Muscle of leg (tissue), 11 donors: ENCODE data around the gene CA5A. TPM values are rescaled to one million over a fixed set of nuclear protein-coding genes. Genes with fewer than 3 reads are reported as not detected.
"Not testable (repeated sequence)": the region's sequence is repeated elsewhere in the genome, so short reads cannot be mapped to it uniquely, and the experiment has no call there.

Experiments used
- DNase-seq: peaks from one replicate; pipeline ENCODE4 v3.0.0; 2013
- H3K27ac ChIP-seq: one replicate; pipeline ENCODE4 v1.5.1; 2013; ENCODE audit warnings: mild to moderate bottlenecking, low read length, control low read depth
- H3K27me3 ChIP-seq: one replicate; pipeline ENCODE4 v1.6.1; 2013; ENCODE audit warnings: low read length; ENCODE audit not compliant: control insufficient read depth, insufficient read depth
- H3K36me3 ChIP-seq: one replicate; pipeline ENCODE4 v1.6.1; 2013; ENCODE audit warnings: low read length; ENCODE audit not compliant: control insufficient read depth, insufficient read depth
- H3K4me1 ChIP-seq: one replicate; pipeline ENCODE4 v1.6.1; 2013; ENCODE audit warnings: low read length; ENCODE audit not compliant: control insufficient read depth, insufficient read depth
- H3K4me3 ChIP-seq: one replicate; pipeline ENCODE4 v1.5.1; 2013; ENCODE audit warnings: low read length, control low read depth
- H3K9me3 ChIP-seq: replicated peaks from 2 replicates; pipeline ENCODE4 v1.6.1; 2013; ENCODE audit warnings: low read depth, low read length; ENCODE audit not compliant: control insufficient read depth
- WGBS: methylation state at CpG from one replicate; pipeline ENCODE4 v1.1.5; 2013; ENCODE audit warnings: missing lambda C conversion rate; ENCODE audit not compliant: insufficient coverage; 5-methylcytosine and 5-hydroxymethylcytosine counted together
- polyA plus RNA-seq, 8 donors: library from polyadenylated mRNA; unstranded; fragments of 120-200 nt; gene quantifications; one replicate each; pipeline versions ENCODE4 v1.2.1 to v1.2.3, GENCODE V29; 2013; ENCODE audit warnings: inconsistent platforms in 1 of 8, low replicate concordance in 1 of 8; ENCODE audit not compliant: insufficient read length in 8 of 8, insufficient read depth in 1 of 8
- total RNA-seq: library from RNA; stranded (reverse); fragments of 120-200 nt; gene quantifications from one replicate; pipeline ENCODE4 v1.2.4, GENCODE V29; 2013

Gene CA5A
- total and polyA plus RNA-seq, 9 donors: 0.03 to 0.26 (median 0.06) TPM; not detected in 3

DNA sequence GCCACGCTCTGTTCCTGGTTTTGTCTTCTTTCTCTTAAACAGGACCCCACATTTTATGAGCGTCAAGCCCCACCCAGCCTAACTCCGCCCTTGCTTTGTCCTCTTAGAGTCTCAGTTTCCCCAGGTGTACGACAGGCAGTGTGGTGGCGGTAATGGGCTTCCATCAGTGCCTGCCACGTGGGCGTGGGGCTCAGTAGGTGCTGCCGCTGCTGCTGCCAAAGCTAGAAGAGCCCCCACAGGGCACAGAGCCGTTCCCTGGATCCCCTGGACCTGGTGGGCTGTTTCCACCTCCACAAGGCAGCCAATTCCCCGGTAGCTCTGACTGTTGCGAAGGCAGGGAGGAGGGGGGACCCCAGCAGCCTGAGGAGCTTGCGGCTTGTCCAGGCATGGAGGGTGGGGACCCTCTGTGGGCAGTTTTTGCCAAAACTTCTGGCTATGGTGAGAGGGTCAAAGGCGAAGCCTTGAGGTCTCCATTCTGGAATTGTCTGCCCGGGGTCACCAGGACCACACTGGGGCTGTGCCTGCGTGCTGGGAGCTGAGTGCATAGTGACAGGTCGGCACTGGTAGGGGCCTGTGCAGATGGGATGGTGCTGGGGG, 39.3 kb downstream of the CA5A start:
- DNase-seq, H3K36me3 ChIP-seq, H3K4me1 ChIP-seq, H3K27ac ChIP-seq, H3K9me3 ChIP-seq, H3K4me3 ChIP-seq, H3K27me3 ChIP-seq: not testable (repeated sequence)
- WGBS: 81% methylated on average over 14 of the region's 16 CpGs

DNA sequence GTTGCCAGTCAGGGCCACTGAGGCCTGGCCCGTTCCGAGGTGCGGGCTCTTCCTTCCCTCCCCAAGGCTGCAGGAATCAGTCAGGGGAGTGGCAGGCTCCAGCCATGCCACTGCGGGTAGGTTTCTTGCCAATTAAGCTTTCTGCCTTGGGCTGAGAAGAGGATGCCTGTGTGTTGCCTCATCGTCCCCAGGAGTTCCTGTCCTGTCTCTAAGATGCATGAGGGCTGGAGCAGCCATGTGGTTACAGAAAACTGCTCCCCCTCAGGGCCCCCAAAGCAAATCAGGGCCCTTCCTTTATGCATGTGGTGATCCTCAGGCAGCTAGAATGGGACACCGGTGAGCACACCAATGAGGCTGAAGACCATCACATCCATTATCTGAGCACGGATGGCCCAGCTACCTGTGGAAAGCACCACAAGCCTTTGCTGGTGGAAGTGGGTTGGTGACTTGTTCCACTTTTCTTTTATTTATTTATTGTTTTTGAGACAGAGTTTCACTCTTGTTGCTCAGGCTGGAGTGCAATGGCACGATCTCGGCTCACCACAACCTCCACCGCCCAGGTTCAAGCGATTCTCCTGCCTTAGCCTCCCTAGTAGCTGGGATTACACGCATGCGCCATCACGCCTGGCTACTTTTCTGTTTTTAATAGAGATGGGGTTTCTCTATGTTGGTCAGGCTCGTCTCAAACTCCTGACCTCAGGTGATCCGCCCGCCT, 40.0 kb downstream of the CA5A start:
- not testable (repeated sequence) for DNase-seq, H3K27me3 ChIP-seq, H3K27ac ChIP-seq, H3K9me3 ChIP-seq, H3K4me3 ChIP-seq, H3K36me3 ChIP-seq, H3K4me1 ChIP-seq
- 85% methylated on average over 5 of the region's 17 CpGs for WGBS

GRCh38 chr16:87895641-87896141, 40.6 kb downstream of the CA5A start:
- Histone ChIP-seq H3K4me3 (no peak overlapping the region), H3K9me3 (no peaks in the 10 kb centered on the region), H3K4me1 (no peaks in the 10 kb centered on the region), H3K36me3 (no peaks in the 10 kb centered on the region), H3K27ac (no peak overlapping the region), H3K27me3 (peaks cover 5% of the 10 kb centered on the region)
- no peak for DNase-seq
- 67% methylated on average over 4 of the region's 10 CpGs for whole genome bisulfite sequencing

DNA sequence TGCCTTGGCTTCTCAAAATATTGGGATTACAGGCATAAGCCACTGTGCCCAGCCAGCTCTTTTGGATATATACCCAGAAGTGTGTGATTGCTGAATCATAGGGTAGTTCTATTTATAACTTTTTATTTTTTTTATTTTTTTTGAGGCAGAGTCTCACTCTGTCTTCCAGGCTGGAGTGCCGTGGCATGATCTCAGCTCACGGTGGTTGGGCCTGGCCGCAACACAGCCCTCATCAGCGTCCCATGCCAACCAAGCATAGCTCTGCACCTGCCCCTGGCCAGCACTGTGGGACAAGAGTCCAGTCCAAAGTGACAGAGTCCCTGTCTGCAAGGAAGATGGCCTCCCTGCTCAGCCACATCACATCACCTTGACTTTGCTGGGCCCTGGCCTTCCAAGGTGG, 42.3 kb downstream of the CA5A start:
- not testable (repeated sequence) for H3K27me3 ChIP-seq, H3K9me3 ChIP-seq, H3K4me1 ChIP-seq, H3K27ac ChIP-seq, DNase-seq, H3K36me3 ChIP-seq, H3K4me3 ChIP-seq
- 63% methylated on average over 4 of the region's 4 CpGs for WGBS

GRCh38 chr16:87891764-87892163, 44.6 kb downstream of the CA5A start:
- Histone ChIP-seq H3K27me3 (no peaks in the 10 kb centered on the region), H3K36me3 (no peaks in the 10 kb centered on the region), H3K4me1 (no peaks in the 10 kb centered on the region), H3K27ac (no peak overlapping the region), H3K4me3 (no peak overlapping the region), H3K9me3 (no peaks in the 10 kb centered on the region)
- WGBS: 89% methylated on average over 13 of the region's 21 CpGs
- DNase-seq: no peak

GRCh38 chr16:87889762-87890161, 46.6 kb downstream of the CA5A start:
- 92% methylated on average over 9 of the region's 10 CpGs for WGBS
- not testable (repeated sequence) for H3K36me3 ChIP-seq, DNase-seq, H3K4me3 ChIP-seq, H3K9me3 ChIP-seq, H3K27me3 ChIP-seq, H3K4me1 ChIP-seq, H3K27ac ChIP-seq

GRCh38 chr16:87888346-87888745, 48.0 kb downstream of the CA5A start:
- not testable (repeated sequence) for H3K9me3 ChIP-seq, H3K27me3 ChIP-seq, DNase-seq, H3K36me3 ChIP-seq, H3K4me1 ChIP-seq, H3K27ac ChIP-seq, H3K4me3 ChIP-seq
- 97% methylated on average over 5 of the region's 7 CpGs for WGBS

DNA sequence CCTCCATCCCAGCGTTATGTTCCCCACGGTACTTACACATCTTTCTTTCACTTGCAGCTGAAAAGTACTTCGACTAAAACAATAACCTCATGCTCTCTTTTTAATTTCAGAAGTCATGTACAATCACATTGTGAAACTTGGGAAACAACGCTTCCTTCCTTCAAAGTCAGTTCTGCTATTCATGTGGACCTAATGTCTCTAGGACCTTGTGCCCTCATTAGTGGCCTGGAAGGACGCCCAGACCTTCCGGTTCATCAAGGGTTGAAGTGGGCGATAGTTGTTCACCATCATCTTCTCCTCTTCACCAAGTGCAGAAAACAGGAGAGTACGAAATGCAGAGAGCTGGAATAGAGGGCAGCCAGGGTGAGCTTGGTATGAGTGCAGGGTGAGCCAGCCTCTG, 48.4 kb downstream of the CA5A start:
- not testable (repeated sequence) for H3K4me1 ChIP-seq, H3K4me3 ChIP-seq, H3K27ac ChIP-seq, H3K36me3 ChIP-seq, H3K27me3 ChIP-seq, DNase-seq, H3K9me3 ChIP-seq
- 86% methylated on average over 4 of the region's 8 CpGs for WGBS

DNA sequence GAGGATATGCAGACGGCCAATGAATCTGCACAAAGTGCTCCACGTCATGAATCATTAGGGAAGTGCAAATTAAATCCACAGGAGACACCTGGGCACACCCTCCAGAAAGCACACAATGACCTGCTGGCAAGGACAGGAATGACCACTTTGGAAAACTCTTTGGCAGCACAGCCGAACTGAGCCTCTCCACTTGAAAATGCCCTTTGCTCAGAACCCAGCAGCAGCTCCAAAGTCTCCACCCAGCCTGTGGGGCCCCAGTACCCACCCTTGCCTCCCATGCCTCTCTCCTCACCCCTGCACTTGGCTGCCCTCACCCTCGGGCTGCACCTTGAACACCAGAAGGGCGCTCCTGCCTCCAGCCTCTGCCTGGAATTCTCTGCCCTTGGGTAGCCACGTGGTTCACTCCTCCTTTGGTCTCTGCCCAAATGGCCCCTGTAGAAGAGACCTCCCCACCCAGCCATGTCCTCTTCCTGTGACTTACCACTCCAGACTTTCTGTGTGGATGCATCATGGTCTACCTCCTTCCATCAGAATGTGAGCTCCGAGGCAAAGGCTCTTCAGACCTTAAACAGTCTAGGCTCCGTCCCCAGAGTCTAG, 50.9 kb downstream of the CA5A start:
- H3K27me3 ChIP-seq: peaks cover 15% of the 10 kb centered on the region
- not testable (repeated sequence) for H3K4me1 ChIP-seq, H3K36me3 ChIP-seq, H3K27ac ChIP-seq, DNase-seq, H3K9me3 ChIP-seq, H3K4me3 ChIP-seq
- 31% methylated on average over 3 of the region's 8 CpGs for WGBS

GRCh38 chr16:87882436-87883019, 53.8 kb downstream of the CA5A start:
- no peaks in the 10 kb centered on the region for H3K9me3 ChIP-seq
- H3K4me1 ChIP-seq: peaks cover 3% of the 10 kb centered on the region
- no peak for DNase-seq
- no peak overlapping the region for H3K27ac ChIP-seq
- H3K27me3 ChIP-seq: peaks cover 20% of the 10 kb centered on the region
- no peaks in the 10 kb centered on the region for H3K36me3 ChIP-seq
- no peak overlapping the region for H3K4me3 ChIP-seq
- WGBS: 87% methylated on average over 23 of the region's 29 CpGs
